HepG2 (cell line): Measurements from ENCODE around the gene HSD17B8. TPM values are rescaled to one million over a fixed set of nuclear protein-coding genes. Genes with fewer than 3 reads are reported as not detected.

Experiments used
- HNRNPLL ChIP-seq: fragments of 200-400 bp; formaldehyde crosslinking; IDR thresholded peaks from 2 replicates; pipeline ENCODE4 v1.6.1; 2017; ENCODE audit warnings: mild to moderate bottlenecking, low read depth, low read length; ENCODE audit not compliant: poor library complexity, severe bottlenecking
- IKZF1 ChIP-seq: fragments of 450-650 bp; IDR thresholded peaks from 2 replicates; pipeline ENCODE4 v1.7.1; 2016
- KDM5A ChIP-seq: fragments of 200-600 bp; sonication (generic); IDR thresholded peaks from 2 replicates; pipeline ENCODE4 v1.7.0; 2018; ENCODE audit warnings: antibody characterized with exemption, mild to moderate bottlenecking, low read length, borderline replicate concordance
- NPAS2 ChIP-seq: sonication (generic); formaldehyde crosslinking; IDR thresholded peaks from 2 replicates; pipeline ENCODE4 v1.8.0; 2022; ENCODE audit warnings: mild to moderate bottlenecking, missing genetic modification reagents, borderline replicate concordance
- ZNF230 ChIP-seq: sonication (generic); formaldehyde crosslinking; IDR thresholded peaks from 2 replicates; pipeline ENCODE4 v1.4.0; 2020; ENCODE audit warnings: mild to moderate bottlenecking, missing genetic modification reagents
- ZNF816 ChIP-seq: sonication (generic); formaldehyde crosslinking; IDR thresholded peaks from 2 replicates; pipeline ENCODE4 v1.8.0; 2022; ENCODE audit warnings: missing genetic modification reagents, mild to moderate bottlenecking, borderline replicate concordance
- ZSCAN20 ChIP-seq: sonication (generic); formaldehyde crosslinking; IDR thresholded peaks from 2 replicates; pipeline ENCODE4 v1.4.0; 2020; ENCODE audit warnings: missing genetic modification reagents, mild to moderate bottlenecking, borderline replicate concordance
- polyA plus RNA-seq, 8 experiments: library from polyadenylated mRNA; depleted of rRNA in 3 of 8; stranded (reverse) in 7 of 8; unstranded in 1 of 8; fragments of >200 nt; fragmentation: Illumina TruSeq in 4 of 8; extraction: Trizol in 4 of 8; gene quantifications; 2 replicates each; pipeline versions ENCODE4 v1.2.1 to v1.2.3, GENCODE V29; 2011 to 2016; ENCODE audit warnings: low read depth in 4 of 8, missing spikeins in 1 of 8, mixed read lengths in 1 of 8; ENCODE audit not compliant: insufficient read depth in 1 of 8
- total RNA-seq, 5 experiments: library from RNA; depleted of rRNA; stranded (reverse); fragments of >200 nt; fragmentation: Illumina TruSeq; extraction: Trizol; gene quantifications; 2 replicates each; pipeline ENCODE4 v1.2.3, GENCODE V29; 2016; ENCODE audit warnings: low read depth in 1 of 5
- TF ChIP-seq, protein P1 (sequence below): sonication (generic); formaldehyde crosslinking; IDR thresholded peaks from 2 replicates; pipeline ENCODE4 v1.4.0; 2020; ENCODE audit warnings: missing genetic modification reagents
- TF ChIP-seq, protein P2 (sequence below): sonication (generic); formaldehyde crosslinking; IDR thresholded peaks from 2 replicates; pipeline ENCODE4 v1.4.0; 2020; ENCODE audit warnings: missing genetic modification reagents, borderline replicate concordance
- TF ChIP-seq, protein P3 (sequence below): sonication (generic); formaldehyde crosslinking; IDR thresholded peaks from 2 replicates; pipeline ENCODE4 v1.4.0; 2020; ENCODE audit warnings: missing genetic modification reagents
- TF ChIP-seq, protein P4 (sequence below), 2 experiments: IDR thresholded peaks; 2 replicates each; pipeline ENCODE4 v1.6.1; 2011 to 2012; ENCODE audit warnings: low read length in 2 of 2, borderline replicate concordance in 1 of 2, low read depth in 1 of 2, mild to moderate bottlenecking in 1 of 2, moderate library complexity in 1 of 2

HSD17B8 gene
- total and polyA plus RNA-seq, 2 of the 13 experiments (the other 11 are each of a cell fraction or from before 2014, with no cell fraction given) = 12.6 to 20.1 TPM

DNA sequence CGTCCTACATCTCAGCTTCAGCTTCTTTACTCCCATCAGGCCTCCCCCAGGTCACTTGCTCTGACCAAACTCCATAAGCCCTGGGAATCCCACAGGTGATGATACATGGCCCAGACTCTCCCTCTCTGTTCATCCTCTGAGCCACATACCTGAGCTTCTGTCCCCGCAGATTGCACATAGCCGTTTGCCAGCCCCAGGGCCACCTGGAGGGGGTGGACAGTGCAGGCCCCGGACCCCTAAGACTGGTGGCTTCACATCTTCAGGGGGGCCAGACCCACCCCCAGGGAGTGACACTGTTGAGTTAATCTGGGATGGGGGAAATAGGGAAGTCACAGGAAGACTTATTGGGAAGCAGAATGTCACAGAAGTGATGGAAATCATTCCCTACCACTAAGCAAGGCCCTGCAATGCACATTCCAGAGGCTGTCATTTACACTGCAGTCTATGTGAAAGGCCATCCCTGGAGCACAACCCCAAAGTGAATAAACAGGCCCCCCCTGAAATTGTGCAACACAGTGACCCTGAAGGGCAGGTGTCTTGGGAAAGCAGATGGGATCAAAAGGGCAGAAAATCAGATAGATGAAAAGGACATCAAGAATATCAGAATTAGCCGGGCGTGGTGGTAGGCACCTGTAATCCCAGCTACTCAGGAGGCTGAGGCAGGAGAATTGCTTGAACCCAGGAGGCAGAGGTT lies 6.1 kb upstream of the HSD17B8 start (continued):
- TF ChIP-seq, protein P1, sequence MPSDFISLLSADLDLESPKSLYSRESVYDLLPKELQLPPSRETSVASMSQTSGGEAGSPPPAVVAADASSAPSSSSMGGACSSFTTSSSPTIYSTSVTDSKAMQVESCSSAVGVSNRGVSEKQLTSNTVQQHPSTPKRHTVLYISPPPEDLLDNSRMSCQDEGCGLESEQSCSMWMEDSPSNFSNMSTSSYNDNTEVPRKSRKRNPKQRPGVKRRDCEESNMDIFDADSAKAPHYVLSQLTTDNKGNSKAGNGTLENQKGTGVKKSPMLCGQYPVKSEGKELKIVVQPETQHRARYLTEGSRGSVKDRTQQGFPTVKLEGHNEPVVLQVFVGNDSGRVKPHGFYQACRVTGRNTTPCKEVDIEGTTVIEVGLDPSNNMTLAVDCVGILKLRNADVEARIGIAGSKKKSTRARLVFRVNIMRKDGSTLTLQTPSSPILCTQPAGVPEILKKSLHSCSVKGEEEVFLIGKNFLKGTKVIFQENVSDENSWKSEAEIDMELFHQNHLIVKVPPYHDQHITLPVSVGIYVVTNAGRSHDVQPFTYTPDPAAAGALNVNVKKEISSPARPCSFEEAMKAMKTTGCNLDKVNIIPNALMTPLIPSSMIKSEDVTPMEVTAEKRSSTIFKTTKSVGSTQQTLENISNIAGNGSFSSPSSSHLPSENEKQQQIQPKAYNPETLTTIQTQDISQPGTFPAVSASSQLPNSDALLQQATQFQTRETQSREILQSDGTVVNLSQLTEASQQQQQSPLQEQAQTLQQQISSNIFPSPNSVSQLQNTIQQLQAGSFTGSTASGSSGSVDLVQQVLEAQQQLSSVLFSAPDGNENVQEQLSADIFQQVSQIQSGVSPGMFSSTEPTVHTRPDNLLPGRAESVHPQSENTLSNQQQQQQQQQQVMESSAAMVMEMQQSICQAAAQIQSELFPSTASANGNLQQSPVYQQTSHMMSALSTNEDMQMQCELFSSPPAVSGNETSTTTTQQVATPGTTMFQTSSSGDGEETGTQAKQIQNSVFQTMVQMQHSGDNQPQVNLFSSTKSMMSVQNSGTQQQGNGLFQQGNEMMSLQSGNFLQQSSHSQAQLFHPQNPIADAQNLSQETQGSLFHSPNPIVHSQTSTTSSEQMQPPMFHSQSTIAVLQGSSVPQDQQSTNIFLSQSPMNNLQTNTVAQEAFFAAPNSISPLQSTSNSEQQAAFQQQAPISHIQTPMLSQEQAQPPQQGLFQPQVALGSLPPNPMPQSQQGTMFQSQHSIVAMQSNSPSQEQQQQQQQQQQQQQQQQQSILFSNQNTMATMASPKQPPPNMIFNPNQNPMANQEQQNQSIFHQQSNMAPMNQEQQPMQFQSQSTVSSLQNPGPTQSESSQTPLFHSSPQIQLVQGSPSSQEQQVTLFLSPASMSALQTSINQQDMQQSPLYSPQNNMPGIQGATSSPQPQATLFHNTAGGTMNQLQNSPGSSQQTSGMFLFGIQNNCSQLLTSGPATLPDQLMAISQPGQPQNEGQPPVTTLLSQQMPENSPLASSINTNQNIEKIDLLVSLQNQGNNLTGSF (CRISPR knock-in tag) = no peak
- TF ChIP-seq, protein P2, sequence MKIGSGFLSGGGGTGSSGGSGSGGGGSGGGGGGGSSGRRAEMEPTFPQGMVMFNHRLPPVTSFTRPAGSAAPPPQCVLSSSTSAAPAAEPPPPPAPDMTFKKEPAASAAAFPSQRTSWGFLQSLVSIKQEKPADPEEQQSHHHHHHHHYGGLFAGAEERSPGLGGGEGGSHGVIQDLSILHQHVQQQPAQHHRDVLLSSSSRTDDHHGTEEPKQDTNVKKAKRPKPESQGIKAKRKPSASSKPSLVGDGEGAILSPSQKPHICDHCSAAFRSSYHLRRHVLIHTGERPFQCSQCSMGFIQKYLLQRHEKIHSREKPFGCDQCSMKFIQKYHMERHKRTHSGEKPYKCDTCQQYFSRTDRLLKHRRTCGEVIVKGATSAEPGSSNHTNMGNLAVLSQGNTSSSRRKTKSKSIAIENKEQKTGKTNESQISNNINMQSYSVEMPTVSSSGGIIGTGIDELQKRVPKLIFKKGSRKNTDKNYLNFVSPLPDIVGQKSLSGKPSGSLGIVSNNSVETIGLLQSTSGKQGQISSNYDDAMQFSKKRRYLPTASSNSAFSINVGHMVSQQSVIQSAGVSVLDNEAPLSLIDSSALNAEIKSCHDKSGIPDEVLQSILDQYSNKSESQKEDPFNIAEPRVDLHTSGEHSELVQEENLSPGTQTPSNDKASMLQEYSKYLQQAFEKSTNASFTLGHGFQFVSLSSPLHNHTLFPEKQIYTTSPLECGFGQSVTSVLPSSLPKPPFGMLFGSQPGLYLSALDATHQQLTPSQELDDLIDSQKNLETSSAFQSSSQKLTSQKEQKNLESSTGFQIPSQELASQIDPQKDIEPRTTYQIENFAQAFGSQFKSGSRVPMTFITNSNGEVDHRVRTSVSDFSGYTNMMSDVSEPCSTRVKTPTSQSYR (CRISPR knock-in tag) = peak; percentile 92
- no peak for TF ChIP-seq NPAS2 (CRISPR knock-in tag)
- no peak; the same call in 1 of the 2 replicates for TF ChIP-seq KDM5A
- TF ChIP-seq, protein P3, sequence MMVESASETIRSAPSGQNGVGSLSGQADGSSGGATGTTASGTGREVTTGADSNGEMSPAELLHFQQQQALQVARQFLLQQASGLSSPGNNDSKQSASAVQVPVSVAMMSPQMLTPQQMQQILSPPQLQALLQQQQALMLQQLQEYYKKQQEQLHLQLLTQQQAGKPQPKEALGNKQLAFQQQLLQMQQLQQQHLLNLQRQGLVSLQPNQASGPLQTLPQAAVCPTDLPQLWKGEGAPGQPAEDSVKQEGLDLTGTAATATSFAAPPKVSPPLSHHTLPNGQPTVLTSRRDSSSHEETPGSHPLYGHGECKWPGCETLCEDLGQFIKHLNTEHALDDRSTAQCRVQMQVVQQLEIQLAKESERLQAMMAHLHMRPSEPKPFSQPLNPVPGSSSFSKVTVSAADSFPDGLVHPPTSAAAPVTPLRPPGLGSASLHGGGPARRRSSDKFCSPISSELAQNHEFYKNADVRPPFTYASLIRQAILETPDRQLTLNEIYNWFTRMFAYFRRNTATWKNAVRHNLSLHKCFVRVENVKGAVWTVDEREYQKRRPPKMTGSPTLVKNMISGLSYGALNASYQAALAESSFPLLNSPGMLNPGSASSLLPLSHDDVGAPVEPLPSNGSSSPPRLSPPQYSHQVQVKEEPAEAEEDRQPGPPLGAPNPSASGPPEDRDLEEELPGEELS (CRISPR knock-in tag) = peak; percentile 98
- no peak for TF ChIP-seq ZNF816 (CRISPR knock-in tag)
- TF ChIP-seq, protein P4, sequence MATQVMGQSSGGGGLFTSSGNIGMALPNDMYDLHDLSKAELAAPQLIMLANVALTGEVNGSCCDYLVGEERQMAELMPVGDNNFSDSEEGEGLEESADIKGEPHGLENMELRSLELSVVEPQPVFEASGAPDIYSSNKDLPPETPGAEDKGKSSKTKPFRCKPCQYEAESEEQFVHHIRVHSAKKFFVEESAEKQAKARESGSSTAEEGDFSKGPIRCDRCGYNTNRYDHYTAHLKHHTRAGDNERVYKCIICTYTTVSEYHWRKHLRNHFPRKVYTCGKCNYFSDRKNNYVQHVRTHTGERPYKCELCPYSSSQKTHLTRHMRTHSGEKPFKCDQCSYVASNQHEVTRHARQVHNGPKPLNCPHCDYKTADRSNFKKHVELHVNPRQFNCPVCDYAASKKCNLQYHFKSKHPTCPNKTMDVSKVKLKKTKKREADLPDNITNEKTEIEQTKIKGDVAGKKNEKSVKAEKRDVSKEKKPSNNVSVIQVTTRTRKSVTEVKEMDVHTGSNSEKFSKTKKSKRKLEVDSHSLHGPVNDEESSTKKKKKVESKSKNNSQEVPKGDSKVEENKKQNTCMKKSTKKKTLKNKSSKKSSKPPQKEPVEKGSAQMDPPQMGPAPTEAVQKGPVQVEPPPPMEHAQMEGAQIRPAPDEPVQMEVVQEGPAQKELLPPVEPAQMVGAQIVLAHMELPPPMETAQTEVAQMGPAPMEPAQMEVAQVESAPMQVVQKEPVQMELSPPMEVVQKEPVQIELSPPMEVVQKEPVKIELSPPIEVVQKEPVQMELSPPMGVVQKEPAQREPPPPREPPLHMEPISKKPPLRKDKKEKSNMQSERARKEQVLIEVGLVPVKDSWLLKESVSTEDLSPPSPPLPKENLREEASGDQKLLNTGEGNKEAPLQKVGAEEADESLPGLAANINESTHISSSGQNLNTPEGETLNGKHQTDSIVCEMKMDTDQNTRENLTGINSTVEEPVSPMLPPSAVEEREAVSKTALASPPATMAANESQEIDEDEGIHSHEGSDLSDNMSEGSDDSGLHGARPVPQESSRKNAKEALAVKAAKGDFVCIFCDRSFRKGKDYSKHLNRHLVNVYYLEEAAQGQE (IDR thresholded peaks at IDR 0.05; ENCODE audit: borderline replicate concordance in 1 of 2, low read depth in 1 of 2, low read length in 2 of 2) = peak in 1 of 2 experiments; percentile 80; a peak in 2 of 4 replicates
- no peak for TF ChIP-seq IKZF1
- TF ChIP-seq ZSCAN20 (CRISPR knock-in tag) = no peak
- no peak for TF ChIP-seq HNRNPLL
- peak; percentile 76; the same call in 1 of the 2 replicates for TF ChIP-seq ZNF230 (CRISPR knock-in tag)
